H1 (cell line): ENCODE measurements around the gene PRKAG1. TPM values are rescaled to one million over a fixed set of nuclear protein-coding genes. Genes with fewer than 3 reads are reported as not detected.

ENCODE experiments used
- CTCF ChIA-PET: fragments of 300-600 bp; sonication (Branson Sonifier 250); formaldehyde crosslinking; loops from one replicate; lab custom pipeline; 2021; ENCODE audit not compliant: partially characterized antibody; lab: Charles Lee
- POLR2A ChIA-PET: fragments of 300-600 bp; sonication (Branson Sonifier 250); formaldehyde crosslinking; loops from one replicate; lab custom pipeline; 2021; ENCODE audit warnings: inconsistent platforms; ENCODE audit not compliant: partially characterized antibody; lab: Charles Lee
- DNase-seq, 2 experiments: peaks; one replicate each; pipeline versions ENCODE4 v3.0.0 to v3.0.0-alpha.2; 2010 to 2022; ENCODE audit warnings: low spot score in 2 of 2, low read depth in 1 of 2, mixed read lengths in 1 of 2
- FAIRE-seq: peaks from 2 replicates; lab custom pipeline; 2011; peaks lifted over from hg19 to GRCh38; lab: Jason Lieb, UNC
- H2AFZ ChIP-seq: 2 replicates; pipeline ENCODE4 v1.8.1; 2012; ENCODE audit warnings: low read length, inconsistent platforms
- H2AK5ac ChIP-seq: 2 replicates; pipeline ENCODE4 v1.6.1; 2013; ENCODE audit warnings: low read depth, low read length
- H2BK120ac ChIP-seq: replicated peaks from 2 replicates; pipeline ENCODE3; 2013; ENCODE audit warnings: low read depth, low read length, inconsistent platforms
- H2BK12ac ChIP-seq: 2 replicates; pipeline ENCODE4 v1.6.1; 2013; ENCODE audit warnings: low read depth, low read length
- H2BK15ac ChIP-seq: 2 replicates; pipeline ENCODE4 v1.6.1; 2013; ENCODE audit warnings: low read length
- H2BK20ac ChIP-seq: 2 replicates; pipeline ENCODE4 v1.6.1; 2013; ENCODE audit warnings: low read length
- H2BK5ac ChIP-seq: 2 replicates; pipeline ENCODE4 v1.6.1; 2013; ENCODE audit warnings: low read depth, low read length
- H3K14ac ChIP-seq: 2 replicates; pipeline ENCODE4 v1.6.1; 2013; ENCODE audit warnings: inconsistent platforms; ENCODE audit not compliant: insufficient read length
- H3K18ac ChIP-seq: 2 replicates; pipeline ENCODE4 v1.6.1; 2013; ENCODE audit warnings: low read length; ENCODE audit errors: extremely low read depth
- H3K23ac ChIP-seq: 2 replicates; pipeline ENCODE4 v1.6.1; 2013; ENCODE audit warnings: inconsistent platforms; ENCODE audit not compliant: insufficient read length
- H3K23me2 ChIP-seq: 2 replicates; pipeline ENCODE4 v1.6.1; 2013; ENCODE audit warnings: low read depth, low read length
- H3K27ac ChIP-seq: 2 replicates; pipeline ENCODE4 v1.6.1; 2011; ENCODE audit warnings: low read depth, low read length, inconsistent platforms
- H3K27me3 ChIP-seq, 4 experiments: replicated peaks in 1 of 4; 1 replicate in 1 of 4; 2 replicates in 3 of 4; pipeline versions ENCODE4 v1.6.1 to v1.8.1; 2011 to 2013; ENCODE audit warnings: low read length in 3 of 4, mild to moderate bottlenecking in 3 of 4, inconsistent platforms in 2 of 4, mixed read lengths in 2 of 4, moderate library complexity in 1 of 4; ENCODE audit not compliant: control insufficient read depth in 3 of 4, insufficient read depth in 3 of 4; ENCODE audit errors: extremely low read depth in 1 of 4
- H3K36me3 ChIP-seq, 4 experiments: 2 replicates each; pipeline versions ENCODE4 v1.6.1 to v1.8.1; 2011 to 2013; ENCODE audit warnings: mild to moderate bottlenecking in 4 of 4, low read length in 3 of 4, moderate library complexity in 2 of 4, control low read depth in 1 of 4, inconsistent platforms in 1 of 4; ENCODE audit not compliant: insufficient read depth in 4 of 4, control insufficient read depth in 2 of 4
- H3K4ac ChIP-seq: replicated peaks from 2 replicates; pipeline ENCODE3; 2013; ENCODE audit warnings: low read length, low read depth, mixed read lengths, inconsistent platforms; ENCODE audit not compliant: insufficient read length
- H3K4me1 ChIP-seq, 4 experiments: replicated peaks in 1 of 4; 1 replicate in 1 of 4; 2 replicates in 3 of 4; pipeline versions ENCODE4 v1.6.1 to v1.8.1; 2011 to 2013; ENCODE audit warnings: low read length in 3 of 4, inconsistent platforms in 2 of 4, mixed read lengths in 1 of 4; ENCODE audit not compliant: insufficient read depth in 4 of 4, control insufficient read depth in 3 of 4
- H3K4me2 ChIP-seq, 2 experiments: 2 replicates each; pipeline versions ENCODE4 v1.6.1 to v1.8.1; 2011 to 2013; ENCODE audit warnings: low read depth in 2 of 2, low read length in 2 of 2, control low read depth in 1 of 2, inconsistent platforms in 1 of 2, mild to moderate bottlenecking in 1 of 2; ENCODE audit not compliant: insufficient read depth in 1 of 2
- H3K4me3 ChIP-seq, 4 experiments: fragments of 200-600, 300-600 bp in 1 of 4; sonication (generic), shearing (Covaris generic), sonication (Bioruptor Twin) in 1 of 4; 2 replicates each; pipeline versions ENCODE4 v1.5.1 to v1.8.1; 2011 to 2016; ENCODE audit warnings: low read length in 4 of 4, low read depth in 3 of 4, control low read depth in 2 of 4, inconsistent platforms in 2 of 4, mild to moderate bottlenecking in 2 of 4, mixed read lengths in 1 of 4, moderate library complexity in 1 of 4; ENCODE audit not compliant: insufficient read depth in 2 of 4; ENCODE audit errors: extremely low read depth in 1 of 4
- H3K56ac ChIP-seq: replicated peaks from 2 replicates; pipeline ENCODE3; 2013; ENCODE audit warnings: low read depth, mild to moderate bottlenecking, mixed read lengths, low read length, inconsistent platforms; ENCODE audit not compliant: insufficient read length
- H3K79me1 ChIP-seq: 2 replicates; pipeline ENCODE4 v1.6.1; 2013; ENCODE audit warnings: low read depth, low read length, control low read depth
- H3K79me2 ChIP-seq, 2 experiments: 2 replicates each; pipeline versions ENCODE4 v1.6.1 to v1.8.1; 2012 to 2013; ENCODE audit warnings: low read length in 2 of 2, mild to moderate bottlenecking in 2 of 2, inconsistent platforms in 1 of 2; ENCODE audit not compliant: insufficient read depth in 2 of 2, control insufficient read depth in 1 of 2
- H3K9ac ChIP-seq, 4 experiments: replicated peaks in 1 of 4; 1 replicate in 1 of 4; 2 replicates in 3 of 4; pipeline versions ENCODE4 v1.6.1 to v1.8.1; 2011 to 2013; ENCODE audit warnings: low read depth in 3 of 4, low read length in 3 of 4, control low read depth in 2 of 4, mild to moderate bottlenecking in 2 of 4, moderate library complexity in 2 of 4, inconsistent platforms in 1 of 4; ENCODE audit errors: extremely low read depth in 1 of 4
- H3K9me3 ChIP-seq, 2 experiments: 2 replicates each; pipeline versions ENCODE4 v1.6.1 to v1.8.1; 2012 to 2013; ENCODE audit warnings: mild to moderate bottlenecking in 2 of 2, moderate library complexity in 2 of 2, control low read depth in 1 of 2, inconsistent platforms in 1 of 2, low read depth in 1 of 2, low read length in 1 of 2, mixed read lengths in 1 of 2; ENCODE audit not compliant: insufficient read depth in 2 of 2
- H4K20me1 ChIP-seq, 2 experiments: replicated peaks in 1 of 2; 2 replicates each; pipeline versions ENCODE3 to v1.8.1; 2011 to 2013; ENCODE audit warnings: inconsistent platforms in 2 of 2, low read length in 2 of 2, mild to moderate bottlenecking in 1 of 2; ENCODE audit not compliant: insufficient read depth in 2 of 2, control insufficient read depth in 1 of 2
- H4K5ac ChIP-seq: 2 replicates; pipeline ENCODE4 v1.6.1; 2013; ENCODE audit warnings: low read length, low read depth, mixed read lengths, inconsistent platforms; ENCODE audit not compliant: insufficient read length
- H4K8ac ChIP-seq: 2 replicates; pipeline ENCODE4 v1.8.0; 2013; ENCODE audit warnings: mild to moderate bottlenecking, moderate library complexity, low read length, inconsistent platforms; ENCODE audit not compliant: insufficient read depth; ENCODE audit errors: extremely low read depth
- H4K91ac ChIP-seq: replicated peaks from 2 replicates; pipeline ENCODE3; 2013; ENCODE audit warnings: low read length, mixed read lengths, inconsistent platforms; ENCODE audit not compliant: insufficient read length
- BACH1 ChIP-seq: IDR thresholded peaks from 2 replicates; pipeline ENCODE4 v1.6.1; 2012; ENCODE audit warnings: low read length, improper control_type of control experiment
- EP300 ChIP-seq, 2 experiments: IDR thresholded peaks; 1 replicate in 1 of 2; 2 replicates in 1 of 2; pipeline ENCODE4 v1.6.1; 2011 to 2012; ENCODE audit warnings: low read depth in 2 of 2, low read length in 2 of 2, mild to moderate bottlenecking in 2 of 2, borderline replicate concordance in 1 of 2, inconsistent platforms in 1 of 2, moderate library complexity in 1 of 2
- HDAC2 ChIP-seq, 2 experiments: fragments of 300-600 bp in 1 of 2; sonication (generic) in 1 of 2; IDR thresholded peaks; 2 replicates each; pipeline ENCODE4 v1.6.1; 2011 to 2012; ENCODE audit warnings: low read depth in 2 of 2, low read length in 2 of 2, mild to moderate bottlenecking in 2 of 2, moderate library complexity in 2 of 2, borderline replicate concordance in 1 of 2, inconsistent platforms in 1 of 2
- RFX5 ChIP-seq: IDR thresholded peaks from 2 replicates; pipeline ENCODE4 v1.6.1; 2011; ENCODE audit warnings: low read depth, low read length, improper control_type of control experiment, borderline replicate concordance
- SP1 ChIP-seq: IDR thresholded peaks from 2 replicates; pipeline ENCODE4 v1.6.1; 2011; ENCODE audit warnings: low read depth, low read length
- TBP ChIP-seq: IDR thresholded peaks from 2 replicates; pipeline ENCODE4 v1.6.1; 2011; ENCODE audit warnings: low read depth, low read length, improper control_type of control experiment
- TEAD4 ChIP-seq: IDR thresholded peaks from 2 replicates; pipeline ENCODE4 v1.6.1; 2012; ENCODE audit warnings: low read depth, low read length, inconsistent platforms, mixed read lengths
- WGBS, 2 experiments: shearing (Covaris generic) in 1 of 2; methylation state at CpG; one replicate each; pipeline versions ENCODE4 v1.1.6 to v1.1.7; 2013 to 2015; ENCODE audit warnings: low lambda C conversion rate in 2 of 2, mixed read lengths in 2 of 2, inconsistent platforms in 1 of 2, low coverage in 1 of 2, missing lambda C conversion rate in 1 of 2; ENCODE audit not compliant: insufficient replicate concordance in 2 of 2, insufficient coverage in 1 of 2, insufficient read length in 1 of 2; ENCODE audit errors: extremely low coverage in 1 of 2, missing lambda C conversion rate in 1 of 2; 5-methylcytosine and 5-hydroxymethylcytosine counted together
- polyA plus RNA-seq, 7 experiments: library from polyadenylated mRNA; depleted of rRNA in 3 of 7; stranded (reverse) in 5 of 7; unstranded in 2 of 7; fragments of >200 nt in 5 of 7; fragments of 200-250 nt in 2 of 7; gene quantifications; 1 replicate in 5 of 7; 2 replicates in 1 of 7; 4 replicates in 1 of 7; pipeline versions ENCODE4 v1.2.1 to v1.2.3, GENCODE V29; 2011 to 2013; ENCODE audit warnings: missing spikeins in 2 of 7, mixed read lengths in 2 of 7
- total RNA-seq: library from RNA; stranded (reverse); fragmentation: NEBNext Ultra II Directional; extraction: Animal tissue kit (Norgen Biotek cat#: 25700); gene quantifications from 2 replicates; pipeline ENCODE4 v1.2.1, GENCODE V29; 2021
- TF ChIP-seq, protein P1 (sequence below), 3 experiments: IDR thresholded peaks; 1 replicate in 2 of 3; 2 replicates in 1 of 3; pipeline versions ENCODE4 v1.5.1 to v1.6.1; 2011; ENCODE audit warnings: low read length in 3 of 3, mild to moderate bottlenecking in 3 of 3, inconsistent platforms in 2 of 3, low read depth in 1 of 3, moderate library complexity in 1 of 3; ENCODE audit not compliant: insufficient read depth in 1 of 3; ENCODE audit errors: control extremely low read depth in 1 of 3

The PRKAG1 gene
- total and polyA plus RNA-seq, 2 of the 8 experiments (the other 6 are each of a cell fraction or from before 2014, with no cell fraction given), result 38.6 to 57.5 TPM

DNA sequence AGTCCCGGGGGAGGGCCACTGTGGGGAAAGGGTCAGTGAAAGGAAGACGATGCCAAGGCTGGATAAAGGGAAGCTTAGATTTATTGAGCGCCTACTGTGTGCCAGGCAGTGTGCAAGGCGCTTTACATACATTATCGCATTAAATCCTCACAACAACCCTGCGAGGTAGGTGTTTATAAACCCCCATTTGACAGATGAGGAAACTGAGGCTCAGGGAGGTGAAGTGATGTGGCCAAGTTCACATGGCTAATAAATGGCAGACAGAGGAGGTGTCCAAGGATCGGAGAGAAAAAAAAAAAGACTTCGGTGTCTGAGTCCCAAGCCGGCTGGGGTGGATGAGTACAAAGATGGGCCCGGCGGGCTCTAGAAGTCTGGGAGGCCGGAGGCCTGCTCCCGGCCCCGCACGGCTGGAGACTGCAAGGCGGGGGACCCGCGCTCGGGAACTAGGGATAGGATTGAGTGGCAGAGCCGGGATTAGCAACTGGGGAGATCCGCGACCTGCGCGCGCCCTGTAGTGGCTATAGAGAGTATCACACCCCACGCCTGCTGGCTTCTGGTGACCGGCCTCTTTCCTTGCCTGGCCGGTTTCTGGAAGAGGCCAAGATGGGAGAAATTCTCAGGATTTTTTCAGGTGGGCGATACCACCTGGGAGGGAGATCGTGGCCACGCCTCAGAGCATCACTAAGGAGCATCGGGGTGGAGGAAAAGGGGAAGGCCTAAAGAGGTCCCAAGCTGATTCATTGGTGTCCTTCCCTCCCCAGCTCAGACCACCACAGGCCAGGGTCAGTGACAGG, 23.3 kb downstream of the PRKAG1 start:
- no peaks in the 10 kb centered on the region for H3K79me2 ChIP-seq
- H2AK5ac ChIP-seq, result no peak overlapping the region
- no peak overlapping the region; the same call in 1 of the 2 replicates for H2BK15ac ChIP-seq
- no peak overlapping the region for H3K56ac ChIP-seq
- peaks cover 0 to 1% of the 10 kb centered on the region in 2 experiments for H4K20me1 ChIP-seq
- CTCF ChIA-PET, result interaction anchor here (0.7 to 31.7 kb wide), 17 partner anchors 11 to 298 kb away, joined by 3 to 1336 read pairs (median 4); partner anchors contain the start of genes ARF3, DDX23, PRKAG1 and WNT1
- H3K14ac ChIP-seq, result no peak overlapping the region
- no peak overlapping the region for H2AFZ ChIP-seq
- peaks cover 21% of the 10 kb centered on the region; the same call in 1 of the 2 replicates for H3K23me2 ChIP-seq
- H2BK120ac ChIP-seq, result no peak overlapping the region
- FAIRE-seq, result peak; percentile 70
- H3K4ac ChIP-seq, result no peak overlapping the region
- no peak overlapping the region for H4K5ac ChIP-seq
- no peak overlapping the region for H3K27ac ChIP-seq
- POLR2A ChIA-PET, result interaction anchor here (1.0 to 4.0 kb wide), 4 partner anchors 11 to 74 kb away, joined by 3 to 18 read pairs (median 5); partner anchors contain the start of genes ARF3 and RHEBL1
- H2BK20ac ChIP-seq, result no peak overlapping the region
- no peaks in the 10 kb centered on the region for H3K9me3 ChIP-seq
- no peak overlapping the region for H2BK5ac ChIP-seq
- H3K18ac ChIP-seq, result no peak overlapping the region
- H3K23ac ChIP-seq, result no peak overlapping the region
- peak in 1 of 2 experiments; percentile 92 for DNase-seq
- H3K4me3 ChIP-seq, result peak overlapping the region in 1 of 4 experiments; percentile 40; a peak in 2 of 8 replicates
- 15% methylated on average over 31 of the region's 32 CpGs; no CpG with 5 or more reads in 1 of the 2 experiments for WGBS, 2 experiments
- H4K91ac ChIP-seq, result no peak overlapping the region
- no peaks in the 10 kb centered on the region; a peak in 1 of 8 replicates for H3K36me3 ChIP-seq
- peaks cover 51 to 74% (median 70%) of the 10 kb centered on the region in 4 experiments for H3K27me3 ChIP-seq
- no peak overlapping the region for H3K9ac ChIP-seq
- no peak overlapping the region for H4K8ac ChIP-seq
- no peak overlapping the region for H2BK12ac ChIP-seq
- no peaks in the 10 kb centered on the region for H3K79me1 ChIP-seq
- H3K4me2 ChIP-seq, result peak overlapping the region; percentile 3 to 40
- peaks cover 9 to 29% (median 16%) of the 10 kb centered on the region in 4 experiments for H3K4me1 ChIP-seq
- TF ChIP-seq HDAC2 (IDR thresholded peaks at IDR 0.05; ENCODE audit: borderline replicate concordance in 1 of 2, low read depth in 2 of 2, low read length in 2 of 2) (peak in 1 of 2 experiments; percentile 66; a peak in 1 of 4 replicates), BACH1 (peak; percentile 78), EP300 (IDR thresholded peaks at IDR 0.05; ENCODE audit: borderline replicate concordance in 1 of 2, low read depth in 2 of 2, low read length in 2 of 2) (peak in 1 of 2 experiments; percentile 47; a peak in 1 of 3 replicates), TBP (peak; percentile 33; the same call in 1 of the 2 replicates), SP1 (peak; percentile 50; the same call in 1 of the 2 replicates), RFX5 (peak; percentile 45; the same call in 1 of the 2 replicates), TEAD4 (peak; percentile 48)
- TF ChIP-seq, protein P1, sequence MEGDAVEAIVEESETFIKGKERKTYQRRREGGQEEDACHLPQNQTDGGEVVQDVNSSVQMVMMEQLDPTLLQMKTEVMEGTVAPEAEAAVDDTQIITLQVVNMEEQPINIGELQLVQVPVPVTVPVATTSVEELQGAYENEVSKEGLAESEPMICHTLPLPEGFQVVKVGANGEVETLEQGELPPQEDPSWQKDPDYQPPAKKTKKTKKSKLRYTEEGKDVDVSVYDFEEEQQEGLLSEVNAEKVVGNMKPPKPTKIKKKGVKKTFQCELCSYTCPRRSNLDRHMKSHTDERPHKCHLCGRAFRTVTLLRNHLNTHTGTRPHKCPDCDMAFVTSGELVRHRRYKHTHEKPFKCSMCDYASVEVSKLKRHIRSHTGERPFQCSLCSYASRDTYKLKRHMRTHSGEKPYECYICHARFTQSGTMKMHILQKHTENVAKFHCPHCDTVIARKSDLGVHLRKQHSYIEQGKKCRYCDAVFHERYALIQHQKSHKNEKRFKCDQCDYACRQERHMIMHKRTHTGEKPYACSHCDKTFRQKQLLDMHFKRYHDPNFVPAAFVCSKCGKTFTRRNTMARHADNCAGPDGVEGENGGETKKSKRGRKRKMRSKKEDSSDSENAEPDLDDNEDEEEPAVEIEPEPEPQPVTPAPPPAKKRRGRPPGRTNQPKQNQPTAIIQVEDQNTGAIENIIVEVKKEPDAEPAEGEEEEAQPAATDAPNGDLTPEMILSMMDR (IDR thresholded peaks at IDR 0.05; ENCODE audit: control extremely low read depth in 1 of 3, insufficient read depth in 1 of 3, low read depth in 1 of 3, low read length in 3 of 3), result peak; percentile 74 to 91 (median 76)
